ENCODE data around the gene SLC10A3.

SLC10A3 gene

GRCh38 chrX:154490414-154491083 is at the start of gene SLC10A3:
Gene SLC10A3 (minus strand): TSS chrX:154490629. CDS start chrX:154488940, 1,689 bp downstream.
- DNase-seq = peak; percentile 89

- DNase-seq = no peak
Measured at GRCh38 chrX:154539077-154539476, 48.6 kb upstream of the SLC10A3 start.

GRCh38 chrX:154535892-154536291 is 45.5 kb upstream of the SLC10A3 start:
- no peak for DNase-seq

GRCh38 chrX:154534526-154535322 is 44.3 kb upstream of the SLC10A3 start:
- DNase-seq = peak; percentile 68

GRCh38 chrX:154532690-154533089 is 42.3 kb upstream of the SLC10A3 start:
- no peak for DNase-seq

GRCh38 chrX:154531626-154532025 is 41.2 kb upstream of the SLC10A3 start:
- peak; percentile 71 for DNase-seq

GRCh38 chrX:154530286-154530685 is 39.9 kb upstream of the SLC10A3 start:
- no peak for DNase-seq

GRCh38 chrX:154529206-154529612 is 38.8 kb upstream of the SLC10A3 start:
- DNase-seq = peak; percentile 46

GRCh38 chrX:154526901-154527675 is 36.7 kb upstream of the SLC10A3 start:
- peak; percentile 57 for DNase-seq

- DNase-seq = no peak
Measured at GRCh38 chrX:154525606-154526490, 35.4 kb upstream of the SLC10A3 start.

GRCh38 chrX:154519389-154519788 is 29.0 kb upstream of the SLC10A3 start:
- DNase-seq = no peak

- DNase-seq = no peak
Measured at GRCh38 chrX:154517101-154517781, 26.8 kb upstream of the SLC10A3 start.

- no peak for DNase-seq
Measured at GRCh38 chrX:154516656-154517100, 26.2 kb upstream of the SLC10A3 start.

GRCh38 chrX:154515966-154516655 is 25.7 kb upstream of the SLC10A3 start, which contains the start of gene FAM3A:
Gene FAM3A (minus strand): TSS chrX:154516232. CDS start chrX:154515772, 460 bp downstream.
- DNase-seq = peak; percentile 67

- DNase-seq = no peak
Measured at GRCh38 chrX:154515090-154515965, 24.9 kb upstream of the SLC10A3 start.

GRCh38 chrX:154513716-154514115 is 23.3 kb upstream of the SLC10A3 start:
- DNase-seq = no peak

- DNase-seq = no peak
Measured at GRCh38 chrX:154512879-154513553, 22.6 kb upstream of the SLC10A3 start.

- no peak for DNase-seq
Measured at GRCh38 chrX:154511761-154512160, 21.3 kb upstream of the SLC10A3 start.

GRCh38 chrX:154509455-154509854 is 19.0 kb upstream of the SLC10A3 start:
- DNase-seq = no peak

All from NCI-H226 (cell line).